Transverse colon (tissue), 4 donors: ENCODE data around the gene ADGRF3.

Experiments used
- CTCF ChIP-seq, 5 experiments: fragments of 200-600 bp in 3 of 5; fragments of 450-650 bp in 2 of 5; sonication (generic) in 3 of 5; IDR thresholded peaks; 1 replicate in 2 of 5; 2 replicates in 3 of 5; pipeline ENCODE4 v1.5.1; 2016 to 2017; ENCODE audit warnings: antibody characterized with exemption in 5 of 5, inconsistent platforms in 3 of 5, mild to moderate bottlenecking in 2 of 5, moderate library complexity in 1 of 5
- POLR2A ChIP-seq: fragments of 450-650 bp; IDR thresholded peaks from one replicate; pipeline ENCODE4 v1.6.1; 2016; ENCODE audit warnings: antibody characterized with exemption, mild to moderate bottlenecking, moderate library complexity
- POLR2AphosphoS5 ChIP-seq, 3 donors: sonication (generic); formaldehyde crosslinking; IDR thresholded peaks; one replicate each; pipeline ENCODE4 v1.6.1; 2016; ENCODE audit warnings: antibody characterized with exemption in 3 of 3

GRCh38 chr2:26349690-26350089 is 3.1 kb upstream of the ADGRF3 start:
- TF ChIP-seq CTCF (IDR thresholded peaks at IDR 0.05) (no peak), POLR2AphosphoS5 (IDR thresholded peaks at IDR 0.05) (no peak), POLR2A (no peak)
